Activated CD4-positive, alpha-beta T cell treated with anti-CD3 and anti-CD28 coated beads for 24 hours (primary cell): Measurements from ENCODE around the gene MYBPC3.
A peak's percentile ranks its signal among the peaks of the same experiment; 100 is the strongest.

Experiments
- DNase-seq, 2 donors: peaks; one replicate each; pipeline ENCODE4 v3.0.0-alpha.2; 2020; ENCODE audit warnings: low read depth in 2 of 2

Gene MYBPC3

GRCh38 chr11:47357985-47358730 lies 5.7 kb upstream of the MYBPC3 start:
- no peak for DNase-seq

- DNase-seq: no peak
Observed at GRCh38 chr11:47356998-47357329, 4.5 kb upstream of the MYBPC3 start.

- no peak for DNase-seq
Observed at GRCh38 chr11:47356129-47356997, 3.9 kb upstream of the MYBPC3 start.

- DNase-seq: peak in 1 of 2 donors; percentile 45
Observed at GRCh38 chr11:47355283-47356128, 3.0 kb upstream of the MYBPC3 start.

GRCh38 chr11:47354913-47355282 lies 2.4 kb upstream of the MYBPC3 start:
- no peak for DNase-seq

- no peak for DNase-seq
Observed at GRCh38 chr11:47353978-47354774, 1.7 kb upstream of the MYBPC3 start.

GRCh38 chr11:47351156-47352126 lies 1.1 kb downstream of the MYBPC3 start:
- no peak for DNase-seq

GRCh38 chr11:47350315-47350714 lies 2.2 kb downstream of the MYBPC3 start:
- no peak for DNase-seq

- DNase-seq: no peak
Observed at GRCh38 chr11:47349521-47350095, 2.9 kb downstream of the MYBPC3 start.

- no peak for DNase-seq
Observed at GRCh38 chr11:47348859-47349258, 3.6 kb downstream of the MYBPC3 start.

- no peak for DNase-seq
Observed at GRCh38 chr11:47348131-47348802, 4.2 kb downstream of the MYBPC3 start.

GRCh38 chr11:47347137-47347536 lies 5.4 kb downstream of the MYBPC3 start:
- no peak for DNase-seq

GRCh38 chr11:47345890-47346563 lies 6.5 kb downstream of the MYBPC3 start:
- no peak for DNase-seq

GRCh38 chr11:47342854-47343253 lies 9.6 kb downstream of the MYBPC3 start:
- DNase-seq: no peak

GRCh38 chr11:47342036-47342803 lies 10.3 kb downstream of the MYBPC3 start:
- no peak for DNase-seq

GRCh38 chr11:47340980-47341775 lies 11.3 kb downstream of the MYBPC3 start:
- DNase-seq: no peak

- no peak for DNase-seq
Observed at GRCh38 chr11:47340010-47340409, 12.5 kb downstream of the MYBPC3 start.
